PC-3 (cell line): Measurements from ENCODE around the gene ZNF318.

ENCODE experiments used
- EZH2 ChIP-seq: fragments of 300-600 bp; sonication (generic); IDR thresholded peaks from one replicate; pipeline ENCODE4 v1.6.1; 2017; ENCODE audit warnings: antibody characterized with exemption, mild to moderate bottlenecking, low read length; ENCODE audit not compliant: unreplicated experiment
- EZH2phosphoT487 ChIP-seq: fragments of 300-600 bp; sonication (generic); IDR thresholded peaks from 2 replicates; pipeline ENCODE4 v1.6.1; 2018; ENCODE audit warnings: mild to moderate bottlenecking, antibody characterized with exemption, low read length, borderline replicate concordance
- TF ChIP-seq, protein P1 (sequence below): fragments of 300-600 bp; sonication (generic); conservative IDR thresholded peaks from 2 replicates; pipeline ENCODE4 v1.5.1; 2017; ENCODE audit warnings: antibody characterized with exemption, low read depth, mild to moderate bottlenecking, low read length

DNA sequence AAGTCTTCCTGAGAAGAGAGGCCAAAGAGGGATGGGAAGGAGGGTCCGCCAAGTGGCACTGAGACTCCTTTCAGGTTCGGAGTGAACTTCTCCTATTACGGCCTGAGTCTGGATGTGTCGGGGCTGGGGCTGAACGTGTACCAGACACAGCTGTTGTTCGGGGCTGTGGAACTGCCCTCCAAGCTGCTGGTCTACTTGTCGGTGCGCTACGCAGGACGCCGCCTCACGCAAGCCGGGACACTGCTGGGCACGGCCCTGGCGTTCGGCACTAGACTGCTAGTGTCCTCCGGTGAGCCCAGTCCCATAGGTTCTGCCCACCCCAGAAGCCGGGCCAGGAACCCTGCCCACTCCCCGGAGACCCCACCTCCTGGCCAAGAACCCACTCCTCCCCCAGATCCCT, 67.3 kb downstream of the ZNF318 start:
- TF ChIP-seq, protein P1, sequence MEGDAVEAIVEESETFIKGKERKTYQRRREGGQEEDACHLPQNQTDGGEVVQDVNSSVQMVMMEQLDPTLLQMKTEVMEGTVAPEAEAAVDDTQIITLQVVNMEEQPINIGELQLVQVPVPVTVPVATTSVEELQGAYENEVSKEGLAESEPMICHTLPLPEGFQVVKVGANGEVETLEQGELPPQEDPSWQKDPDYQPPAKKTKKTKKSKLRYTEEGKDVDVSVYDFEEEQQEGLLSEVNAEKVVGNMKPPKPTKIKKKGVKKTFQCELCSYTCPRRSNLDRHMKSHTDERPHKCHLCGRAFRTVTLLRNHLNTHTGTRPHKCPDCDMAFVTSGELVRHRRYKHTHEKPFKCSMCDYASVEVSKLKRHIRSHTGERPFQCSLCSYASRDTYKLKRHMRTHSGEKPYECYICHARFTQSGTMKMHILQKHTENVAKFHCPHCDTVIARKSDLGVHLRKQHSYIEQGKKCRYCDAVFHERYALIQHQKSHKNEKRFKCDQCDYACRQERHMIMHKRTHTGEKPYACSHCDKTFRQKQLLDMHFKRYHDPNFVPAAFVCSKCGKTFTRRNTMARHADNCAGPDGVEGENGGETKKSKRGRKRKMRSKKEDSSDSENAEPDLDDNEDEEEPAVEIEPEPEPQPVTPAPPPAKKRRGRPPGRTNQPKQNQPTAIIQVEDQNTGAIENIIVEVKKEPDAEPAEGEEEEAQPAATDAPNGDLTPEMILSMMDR = no peak
- no peak for TF ChIP-seq EZH2phosphoT487
- TF ChIP-seq EZH2 = no peak
